ENCODE data around the gene ALDH16A1. TPM values are rescaled to one million over a fixed set of nuclear protein-coding genes. Genes with fewer than 3 reads are reported as not detected.

The ALDH16A1 gene
- total and polyA plus RNA-seq, 10 of the 15 experiments (the other 5 are each of a cell fraction or from before 2014, with no cell fraction given), result 1.7 to 49.3 (median 18.1) TPM

DNA sequence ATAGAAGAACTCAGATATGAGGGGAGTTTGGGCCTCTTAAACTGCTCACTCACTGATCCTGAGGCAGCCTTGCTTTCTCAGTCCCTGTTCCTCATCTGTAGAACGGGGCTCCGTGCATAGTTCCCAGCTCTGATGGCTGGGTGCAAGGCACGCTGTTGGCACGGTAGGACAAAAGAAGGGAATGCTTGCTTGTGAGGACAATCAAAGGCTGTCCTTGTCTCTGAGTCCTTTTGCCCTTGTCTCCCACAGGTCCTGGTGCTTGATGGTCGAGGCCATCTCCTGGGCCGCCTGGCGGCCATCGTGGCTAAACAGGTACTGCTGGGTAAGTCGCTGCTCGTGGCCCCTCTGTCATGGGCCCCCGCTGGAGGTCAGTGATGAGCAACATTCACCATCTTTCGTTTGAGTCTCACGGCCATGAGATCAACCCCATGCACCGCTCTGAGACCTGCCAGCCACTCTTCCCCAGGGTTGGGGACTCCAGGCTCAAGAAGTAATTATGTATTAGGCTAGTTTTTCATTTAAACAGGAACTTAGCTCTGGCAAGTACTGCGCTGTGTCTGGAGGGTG is 36.7 kb downstream of the ALDH16A1 start (continued):
- no peak for TF ChIP-seq SKIL (IDR thresholded peaks at IDR 0.05; ENCODE audit: low read depth, poor library complexity, severe bottlenecking)
- no peak for TF ChIP-seq SIN3A (IDR thresholded peaks at IDR 0.05; ENCODE audit: low read depth, low read length)
- TF ChIP-seq, protein P1, sequence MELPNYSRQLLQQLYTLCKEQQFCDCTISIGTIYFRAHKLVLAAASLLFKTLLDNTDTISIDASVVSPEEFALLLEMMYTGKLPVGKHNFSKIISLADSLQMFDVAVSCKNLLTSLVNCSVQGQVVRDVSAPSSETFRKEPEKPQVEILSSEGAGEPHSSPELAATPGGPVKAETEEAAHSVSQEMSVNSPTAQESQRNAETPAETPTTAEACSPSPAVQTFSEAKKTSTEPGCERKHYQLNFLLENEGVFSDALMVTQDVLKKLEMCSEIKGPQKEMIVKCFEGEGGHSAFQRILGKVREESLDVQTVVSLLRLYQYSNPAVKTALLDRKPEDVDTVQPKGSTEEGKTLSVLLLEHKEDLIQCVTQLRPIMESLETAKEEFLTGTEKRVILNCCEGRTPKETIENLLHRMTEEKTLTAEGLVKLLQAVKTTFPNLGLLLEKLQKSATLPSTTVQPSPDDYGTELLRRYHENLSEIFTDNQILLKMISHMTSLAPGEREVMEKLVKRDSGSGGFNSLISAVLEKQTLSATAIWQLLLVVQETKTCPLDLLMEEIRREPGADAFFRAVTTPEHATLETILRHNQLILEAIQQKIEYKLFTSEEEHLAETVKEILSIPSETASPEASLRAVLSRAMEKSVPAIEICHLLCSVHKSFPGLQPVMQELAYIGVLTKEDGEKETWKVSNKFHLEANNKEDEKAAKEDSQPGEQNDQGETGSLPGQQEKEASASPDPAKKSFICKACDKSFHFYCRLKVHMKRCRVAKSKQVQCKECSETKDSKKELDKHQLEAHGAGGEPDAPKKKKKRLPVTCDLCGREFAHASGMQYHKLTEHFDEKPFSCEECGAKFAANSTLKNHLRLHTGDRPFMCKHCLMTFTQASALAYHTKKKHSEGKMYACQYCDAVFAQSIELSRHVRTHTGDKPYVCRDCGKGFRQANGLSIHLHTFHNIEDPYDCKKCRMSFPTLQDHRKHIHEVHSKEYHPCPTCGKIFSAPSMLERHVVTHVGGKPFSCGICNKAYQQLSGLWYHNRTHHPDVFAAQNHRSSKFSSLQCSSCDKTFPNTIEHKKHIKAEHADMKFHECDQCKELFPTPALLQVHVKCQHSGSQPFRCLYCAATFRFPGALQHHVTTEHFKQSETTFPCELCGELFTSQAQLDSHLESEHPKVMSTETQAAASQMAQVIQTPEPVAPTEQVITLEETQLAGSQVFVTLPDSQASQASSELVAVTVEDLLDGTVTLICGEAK (IDR thresholded peaks at IDR 0.05; ENCODE audit: borderline replicate concordance), result no peak
- TF ChIP-seq, protein P2, sequence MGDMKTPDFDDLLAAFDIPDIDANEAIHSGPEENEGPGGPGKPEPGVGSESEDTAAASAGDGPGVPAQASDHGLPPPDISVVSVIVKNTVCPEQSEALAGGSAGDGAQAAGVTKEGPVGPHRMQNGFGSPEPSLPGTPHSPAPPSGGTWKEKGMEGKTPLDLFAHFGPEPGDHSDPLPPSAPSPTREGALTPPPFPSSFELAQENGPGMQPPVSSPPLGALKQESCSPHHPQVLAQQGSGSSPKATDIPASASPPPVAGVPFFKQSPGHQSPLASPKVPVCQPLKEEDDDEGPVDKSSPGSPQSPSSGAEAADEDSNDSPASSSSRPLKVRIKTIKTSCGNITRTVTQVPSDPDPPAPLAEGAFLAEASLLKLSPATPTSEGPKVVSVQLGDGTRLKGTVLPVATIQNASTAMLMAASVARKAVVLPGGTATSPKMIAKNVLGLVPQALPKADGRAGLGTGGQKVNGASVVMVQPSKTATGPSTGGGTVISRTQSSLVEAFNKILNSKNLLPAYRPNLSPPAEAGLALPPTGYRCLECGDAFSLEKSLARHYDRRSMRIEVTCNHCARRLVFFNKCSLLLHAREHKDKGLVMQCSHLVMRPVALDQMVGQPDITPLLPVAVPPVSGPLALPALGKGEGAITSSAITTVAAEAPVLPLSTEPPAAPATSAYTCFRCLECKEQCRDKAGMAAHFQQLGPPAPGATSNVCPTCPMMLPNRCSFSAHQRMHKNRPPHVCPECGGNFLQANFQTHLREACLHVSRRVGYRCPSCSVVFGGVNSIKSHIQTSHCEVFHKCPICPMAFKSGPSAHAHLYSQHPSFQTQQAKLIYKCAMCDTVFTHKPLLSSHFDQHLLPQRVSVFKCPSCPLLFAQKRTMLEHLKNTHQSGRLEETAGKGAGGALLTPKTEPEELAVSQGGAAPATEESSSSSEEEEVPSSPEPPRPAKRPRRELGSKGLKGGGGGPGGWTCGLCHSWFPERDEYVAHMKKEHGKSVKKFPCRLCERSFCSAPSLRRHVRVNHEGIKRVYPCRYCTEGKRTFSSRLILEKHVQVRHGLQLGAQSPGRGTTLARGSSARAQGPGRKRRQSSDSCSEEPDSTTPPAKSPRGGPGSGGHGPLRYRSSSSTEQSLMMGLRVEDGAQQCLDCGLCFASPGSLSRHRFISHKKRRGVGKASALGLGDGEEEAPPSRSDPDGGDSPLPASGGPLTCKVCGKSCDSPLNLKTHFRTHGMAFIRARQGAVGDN (IDR thresholded peaks at IDR 0.05), result peak; percentile 53; the same call in 1 of the 2 replicates
- TF ChIP-seq POU2F2 (IDR thresholded peaks at IDR 0.05; ENCODE audit: borderline replicate concordance, low read depth, low read length), result no peak; the same call in 2 of the 3 replicates
- no peak for TF ChIP-seq CHD4 (IDR thresholded peaks at IDR 0.05)
- TF ChIP-seq ZZZ3 (IDR thresholded peaks at IDR 0.05; ENCODE audit: control insufficient read depth, insufficient read length, low read depth), result no peak
- TF ChIP-seq NFYB (IDR thresholded peaks at IDR 0.05; ENCODE audit: insufficient read depth, low read depth, low read length), result no peak
- TF ChIP-seq SP1 (IDR thresholded peaks at IDR 0.05; ENCODE audit: low read depth, low read length), result no peak
- TF ChIP-seq, protein P3, sequence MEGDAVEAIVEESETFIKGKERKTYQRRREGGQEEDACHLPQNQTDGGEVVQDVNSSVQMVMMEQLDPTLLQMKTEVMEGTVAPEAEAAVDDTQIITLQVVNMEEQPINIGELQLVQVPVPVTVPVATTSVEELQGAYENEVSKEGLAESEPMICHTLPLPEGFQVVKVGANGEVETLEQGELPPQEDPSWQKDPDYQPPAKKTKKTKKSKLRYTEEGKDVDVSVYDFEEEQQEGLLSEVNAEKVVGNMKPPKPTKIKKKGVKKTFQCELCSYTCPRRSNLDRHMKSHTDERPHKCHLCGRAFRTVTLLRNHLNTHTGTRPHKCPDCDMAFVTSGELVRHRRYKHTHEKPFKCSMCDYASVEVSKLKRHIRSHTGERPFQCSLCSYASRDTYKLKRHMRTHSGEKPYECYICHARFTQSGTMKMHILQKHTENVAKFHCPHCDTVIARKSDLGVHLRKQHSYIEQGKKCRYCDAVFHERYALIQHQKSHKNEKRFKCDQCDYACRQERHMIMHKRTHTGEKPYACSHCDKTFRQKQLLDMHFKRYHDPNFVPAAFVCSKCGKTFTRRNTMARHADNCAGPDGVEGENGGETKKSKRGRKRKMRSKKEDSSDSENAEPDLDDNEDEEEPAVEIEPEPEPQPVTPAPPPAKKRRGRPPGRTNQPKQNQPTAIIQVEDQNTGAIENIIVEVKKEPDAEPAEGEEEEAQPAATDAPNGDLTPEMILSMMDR (IDR thresholded peaks at IDR 0.05 in 2 of 3, conservative IDR thresholded peaks at IDR 0.05 in 1 of 3; ENCODE audit: control insufficient read depth in 2 of 3, extremely low read depth in 1 of 3, insufficient read depth in 1 of 3, low read depth in 3 of 3, low read length in 3 of 3), result peak; percentile 49 to 68 (median 66)
- TF ChIP-seq RB1 (IDR thresholded peaks at IDR 0.05; ENCODE audit: borderline replicate concordance), result no peak
- TF ChIP-seq POLR2AphosphoS5 (IDR thresholded peaks at IDR 0.05; ENCODE audit: low read length), result peak; percentile 89
- 0 out of 2 replicates have a peak, but pooled peaks have one; percentile 32 for TF ChIP-seq NKRF (conservative IDR thresholded peaks at IDR 0.05)
- 0 out of 2 replicates have a peak, but pooled peaks have one; percentile 40 for TF ChIP-seq IRF4 (IDR thresholded peaks at IDR 0.05; ENCODE audit: low read depth, low read length)
- TF ChIP-seq SMAD5 (IDR thresholded peaks at IDR 0.05; ENCODE audit: low read depth), result peak; percentile 79

All from GM12878 (cell line).